ENCODE data around the gene TTLL8.

The TTLL8 gene

DNA sequence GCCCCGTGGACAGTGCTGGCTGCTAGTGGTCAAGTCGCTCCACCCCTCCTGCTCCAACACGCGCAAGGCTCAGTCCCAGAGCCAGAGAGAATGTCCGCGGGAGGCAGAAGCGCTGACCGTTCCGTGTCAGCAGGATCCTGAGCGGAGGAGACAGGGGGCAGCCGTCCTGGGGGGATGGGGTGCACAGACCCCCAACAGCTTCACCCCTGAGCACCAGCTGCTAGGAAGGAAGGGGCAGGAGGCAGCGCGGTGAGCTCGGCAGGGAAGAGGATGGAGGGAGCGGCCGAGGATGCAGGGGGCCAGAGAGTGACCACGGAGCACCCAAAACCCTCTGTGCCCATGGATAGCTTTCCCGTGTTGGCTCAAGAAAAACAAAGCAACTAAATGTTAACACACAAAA lies 6.4 kb upstream of the TTLL8 start:
- no peak for TF ChIP-seq CTCF (IDR thresholded peaks at IDR 0.05; ENCODE audit: control extremely low read depth, extremely low read depth, low read depth, missing control alignments)
- DNase-seq (ENCODE audit: extremely low spot score): no peak
- CTCF ChIA-PET: interaction anchor here (0.7 to 1.4 kb wide), 3 partner anchors 8 to 133 kb away, joined by 3 read pairs; no protein-coding TSS in a partner anchor
- POLR2A ChIA-PET: no interaction called here

- CTCF ChIA-PET: interaction anchor here (0.7 to 0.8 kb wide), 2 partner anchors 9 to 132 kb away, joined by 3 read pairs; no protein-coding TSS in a partner anchor
- no peak for TF ChIP-seq CTCF (IDR thresholded peaks at IDR 0.05; ENCODE audit: control extremely low read depth, extremely low read depth, low read depth, missing control alignments)
- POLR2A ChIA-PET: no interaction called here
- no peak for DNase-seq (ENCODE audit: extremely low spot score)
Measured at GRCh38 chr22:50063589-50064393, 5.7 kb upstream of the TTLL8 start.

DNA sequence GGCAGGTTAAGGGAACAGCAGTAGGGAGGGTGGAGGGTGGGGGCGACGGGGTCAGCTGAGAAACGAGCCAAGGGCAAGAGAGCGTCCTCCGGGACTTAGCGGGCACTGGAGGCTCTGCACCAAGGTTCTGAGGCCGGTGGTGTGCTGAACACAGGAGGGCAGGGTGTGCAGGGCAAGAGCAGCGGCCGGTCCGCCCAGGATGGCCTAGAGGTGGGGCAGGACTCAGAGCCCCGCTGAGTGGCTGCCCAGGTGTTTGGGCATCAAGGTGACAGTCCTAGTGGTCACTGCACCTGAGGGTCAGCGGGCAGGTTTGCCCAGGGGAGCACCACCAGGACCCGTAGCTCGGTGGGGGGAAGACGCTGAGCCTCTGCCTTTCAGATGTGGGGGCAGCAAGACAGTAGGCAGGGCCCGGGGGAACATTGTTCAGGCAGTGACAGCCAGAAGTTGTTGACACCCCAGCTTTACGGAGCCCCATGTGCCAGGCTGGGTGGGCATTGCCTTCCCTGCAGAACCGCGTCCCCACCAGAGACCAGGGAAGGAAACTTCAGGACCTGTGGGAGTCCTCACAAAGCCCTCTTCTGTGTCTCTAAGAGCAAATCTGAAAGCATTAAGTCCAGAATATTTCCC lies 4.5 kb upstream of the TTLL8 start:
- POLR2A ChIA-PET: no interaction called here
- CTCF ChIA-PET: no interaction called here
- TF ChIP-seq CTCF (IDR thresholded peaks at IDR 0.05; ENCODE audit: control extremely low read depth, extremely low read depth, low read depth, missing control alignments): no peak
- no peak for DNase-seq (ENCODE audit: extremely low spot score)

DNA sequence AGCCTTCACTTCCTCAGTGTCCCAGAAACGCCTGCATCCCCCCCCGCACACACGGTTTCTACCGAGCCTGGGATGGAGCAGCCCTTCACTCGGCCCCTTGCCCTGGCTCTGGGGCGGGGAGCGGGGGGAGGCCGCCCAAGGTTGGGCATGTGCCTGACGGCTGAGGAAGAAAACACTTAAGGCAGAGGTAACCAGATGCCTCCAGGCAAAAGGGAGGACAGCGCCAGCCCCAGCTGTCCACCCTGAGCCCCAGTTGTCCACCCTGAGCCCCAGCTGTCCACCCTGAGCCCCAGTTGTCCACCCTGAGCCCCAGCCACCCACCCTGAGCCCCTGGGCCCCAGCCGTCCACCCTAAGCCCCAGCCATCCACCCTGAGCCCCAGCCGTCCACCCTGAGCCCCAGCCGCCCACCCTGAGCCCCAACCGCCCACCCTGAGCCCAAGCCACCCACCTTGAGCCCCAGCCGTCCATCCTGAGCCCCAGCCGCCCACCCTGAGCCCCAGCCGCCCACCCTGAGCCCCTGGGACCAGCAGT lies 3.8 kb upstream of the TTLL8 start:
- no peak for DNase-seq (ENCODE audit: extremely low spot score)
- TF ChIP-seq CTCF (IDR thresholded peaks at IDR 0.05; ENCODE audit: control extremely low read depth, extremely low read depth, low read depth, missing control alignments): no peak
- ChIA-PET POLR2A (no interaction called here), CTCF (no interaction called here)

DNA sequence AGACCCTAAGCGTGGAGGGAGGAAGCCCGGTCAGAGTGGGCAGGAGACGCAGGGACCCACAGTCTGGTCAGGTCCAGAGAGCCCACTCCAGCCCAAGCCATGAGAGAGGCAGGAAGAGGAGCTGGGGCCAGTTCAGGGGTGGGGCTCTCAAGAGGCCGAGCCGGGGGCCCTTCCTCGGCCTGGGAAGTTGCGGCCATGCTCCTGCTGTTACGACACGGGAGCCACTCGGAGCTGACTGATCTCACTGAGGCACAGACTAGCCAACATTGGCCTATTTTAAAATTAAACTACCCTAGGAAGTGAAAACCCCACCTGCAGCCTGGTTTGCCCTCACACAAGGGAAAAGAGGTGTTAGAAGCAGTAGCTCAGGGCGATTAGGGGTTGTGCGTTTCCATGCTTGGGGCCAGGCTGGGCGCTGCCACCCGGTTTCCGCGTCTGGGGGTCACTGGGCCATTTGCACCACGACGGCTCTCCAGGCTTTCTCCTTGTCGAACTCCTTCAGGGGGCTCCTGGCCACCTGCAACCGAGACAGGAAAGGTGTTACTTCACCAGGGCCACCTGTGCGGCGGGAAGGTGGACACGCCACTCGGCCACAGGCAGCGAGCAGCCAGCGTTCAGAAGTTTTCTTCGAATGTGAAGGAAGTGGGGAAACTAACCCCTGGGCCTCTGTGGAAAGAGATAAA lies 3.2 kb upstream of the TTLL8 start:
- TF ChIP-seq CTCF (IDR thresholded peaks at IDR 0.05; ENCODE audit: control extremely low read depth, extremely low read depth, low read depth, missing control alignments): no peak
- ChIA-PET POLR2A (no interaction called here), CTCF (no interaction called here)
- no peak for DNase-seq (ENCODE audit: extremely low spot score)

DNA sequence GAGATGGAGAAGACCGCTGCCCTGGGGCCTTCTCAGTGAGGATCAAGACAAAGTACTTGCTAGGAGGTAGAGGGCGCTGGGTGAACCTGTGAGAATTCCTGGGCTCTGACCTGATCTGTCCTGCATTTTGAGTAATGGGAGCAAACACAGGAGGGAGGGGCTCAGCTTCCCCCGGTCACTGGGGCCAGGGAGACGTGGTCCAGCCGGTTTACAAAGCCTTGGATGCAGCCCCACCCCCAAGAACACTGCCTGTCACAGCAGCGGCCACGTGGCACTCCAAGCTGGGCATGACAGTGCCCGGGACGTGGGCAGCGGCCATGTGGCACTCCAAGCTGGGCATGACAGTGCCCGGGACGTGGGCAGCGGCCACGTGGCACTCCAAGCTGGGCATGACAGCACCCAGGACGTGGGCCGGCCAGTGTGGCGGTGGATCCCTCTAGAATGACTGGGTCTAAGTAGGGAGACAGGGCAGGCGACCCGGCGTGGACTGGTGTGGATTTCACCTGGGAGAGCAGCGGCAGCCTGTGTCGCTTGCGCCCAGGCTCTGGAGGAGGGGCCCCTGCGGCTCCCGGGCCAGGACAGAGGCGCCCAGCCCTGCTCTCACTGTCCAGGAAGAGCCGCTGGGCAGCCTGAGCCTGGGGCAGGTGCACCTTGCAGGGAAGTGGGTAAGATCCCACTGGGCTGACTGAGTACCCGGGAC lies 2.5 kb upstream of the TTLL8 start:
- POLR2A ChIA-PET: no interaction called here
- TF ChIP-seq CTCF (IDR thresholded peaks at IDR 0.05; ENCODE audit: control extremely low read depth, extremely low read depth, low read depth, missing control alignments): no peak
- CTCF ChIA-PET: no interaction called here
- no peak for DNase-seq (ENCODE audit: extremely low spot score)

All from GM10248 (cell line).